ENCODE measurements around the gene GTF3A.

DNA sequence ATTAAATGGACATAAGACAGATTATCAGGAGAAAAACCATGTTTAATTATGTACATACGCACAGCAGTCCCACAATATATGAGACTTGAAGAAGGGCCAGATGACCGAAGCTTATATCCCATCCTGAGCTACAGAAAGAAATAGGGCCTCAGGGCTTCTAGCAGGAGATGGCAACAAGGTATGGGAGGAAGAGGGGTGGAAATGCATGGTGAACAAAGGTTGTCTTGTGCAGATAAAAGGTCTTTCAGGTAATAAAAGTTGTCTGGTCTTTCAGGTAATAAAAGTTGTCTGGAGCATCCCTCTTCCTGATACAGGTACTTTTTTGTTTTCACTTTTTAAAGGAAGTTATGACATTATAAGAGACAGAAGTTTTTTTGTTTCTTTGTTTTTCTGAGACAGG, 15.4 kb upstream of the GTF3A start:
- TF ChIP-seq SMC3 (IDR thresholded peaks at IDR 0.05; ENCODE audit: low read depth, low read length): no peak
- TF ChIP-seq, protein P1, sequence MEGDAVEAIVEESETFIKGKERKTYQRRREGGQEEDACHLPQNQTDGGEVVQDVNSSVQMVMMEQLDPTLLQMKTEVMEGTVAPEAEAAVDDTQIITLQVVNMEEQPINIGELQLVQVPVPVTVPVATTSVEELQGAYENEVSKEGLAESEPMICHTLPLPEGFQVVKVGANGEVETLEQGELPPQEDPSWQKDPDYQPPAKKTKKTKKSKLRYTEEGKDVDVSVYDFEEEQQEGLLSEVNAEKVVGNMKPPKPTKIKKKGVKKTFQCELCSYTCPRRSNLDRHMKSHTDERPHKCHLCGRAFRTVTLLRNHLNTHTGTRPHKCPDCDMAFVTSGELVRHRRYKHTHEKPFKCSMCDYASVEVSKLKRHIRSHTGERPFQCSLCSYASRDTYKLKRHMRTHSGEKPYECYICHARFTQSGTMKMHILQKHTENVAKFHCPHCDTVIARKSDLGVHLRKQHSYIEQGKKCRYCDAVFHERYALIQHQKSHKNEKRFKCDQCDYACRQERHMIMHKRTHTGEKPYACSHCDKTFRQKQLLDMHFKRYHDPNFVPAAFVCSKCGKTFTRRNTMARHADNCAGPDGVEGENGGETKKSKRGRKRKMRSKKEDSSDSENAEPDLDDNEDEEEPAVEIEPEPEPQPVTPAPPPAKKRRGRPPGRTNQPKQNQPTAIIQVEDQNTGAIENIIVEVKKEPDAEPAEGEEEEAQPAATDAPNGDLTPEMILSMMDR (conservative IDR thresholded peaks at IDR 0.05; ENCODE audit: low read depth, low read length): no peak
- no peak for TF ChIP-seq POLR2A (IDR thresholded peaks at IDR 0.05; ENCODE audit: low read depth, low read length)
- no peak for TF ChIP-seq MAZ (IDR thresholded peaks at IDR 0.05; ENCODE audit: borderline replicate concordance, low read depth, low read length)
- TF ChIP-seq, protein P2, sequence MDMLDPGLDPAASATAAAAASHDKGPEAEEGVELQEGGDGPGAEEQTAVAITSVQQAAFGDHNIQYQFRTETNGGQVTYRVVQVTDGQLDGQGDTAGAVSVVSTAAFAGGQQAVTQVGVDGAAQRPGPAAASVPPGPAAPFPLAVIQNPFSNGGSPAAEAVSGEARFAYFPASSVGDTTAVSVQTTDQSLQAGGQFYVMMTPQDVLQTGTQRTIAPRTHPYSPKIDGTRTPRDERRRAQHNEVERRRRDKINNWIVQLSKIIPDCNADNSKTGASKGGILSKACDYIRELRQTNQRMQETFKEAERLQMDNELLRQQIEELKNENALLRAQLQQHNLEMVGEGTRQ (IDR thresholded peaks at IDR 0.05; ENCODE audit: low read depth, low read length): no peak
- no peak for TF ChIP-seq RAD21 (IDR thresholded peaks at IDR 0.05; ENCODE audit: low read length)
- no peak for TF ChIP-seq RCOR1 (IDR thresholded peaks at IDR 0.05; ENCODE audit: insufficient replicate concordance, low read length)
- TF ChIP-seq BHLHE40 (IDR thresholded peaks at IDR 0.05; ENCODE audit: low read depth, low read length): no peak
- TF ChIP-seq MXI1 (IDR thresholded peaks at IDR 0.05; ENCODE audit: borderline replicate concordance, low read depth, low read length): no peak
- TF ChIP-seq CEBPB (IDR thresholded peaks at IDR 0.05; ENCODE audit: low read depth, low read length): no peak

Data from IMR-90 (cell line).